ENCODE measurements around the gene SUCLG2.
A peak's percentile ranks its signal among the peaks of the same experiment; 100 is the strongest.

SUCLG2 gene

DNA sequence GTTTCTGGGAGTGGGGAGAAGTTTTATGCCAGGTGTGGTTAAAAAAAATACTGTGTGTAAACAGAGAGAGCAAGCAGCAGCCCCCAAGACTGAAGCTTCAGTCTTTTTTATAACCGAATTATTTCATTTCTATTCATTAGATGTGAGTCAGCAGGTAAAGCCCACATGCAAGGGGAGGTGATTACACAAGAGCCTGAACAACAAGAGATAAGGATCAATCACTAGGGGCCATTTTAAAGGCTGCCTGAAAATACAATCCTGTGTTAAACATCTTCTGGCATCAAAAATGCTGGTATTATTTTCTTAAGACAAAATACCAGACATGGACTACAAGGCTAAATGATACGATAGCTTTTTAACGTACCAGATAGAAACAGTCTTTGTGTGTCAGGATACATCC, 217.3 kb downstream of the SUCLG2 start:
- DNase-seq: no peak

DNA sequence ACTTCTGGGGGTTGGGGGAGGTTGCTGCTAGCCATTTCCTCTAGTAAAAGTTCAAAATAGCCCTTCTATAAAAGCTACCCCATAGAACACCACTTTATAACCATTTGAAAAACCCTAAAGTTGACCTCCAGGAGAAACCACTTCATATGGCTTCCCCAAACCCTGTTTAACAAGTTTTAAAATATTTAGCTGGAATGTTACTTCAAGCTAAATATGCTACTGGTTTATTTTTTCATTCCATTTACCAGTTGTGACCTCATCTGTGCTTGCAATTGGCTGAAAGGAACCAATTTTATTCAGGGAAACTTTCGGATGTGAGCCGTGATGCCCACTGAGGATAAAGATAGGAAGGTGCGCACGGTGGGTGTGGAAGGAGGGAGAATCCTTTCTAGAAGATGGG, 221.3 kb downstream of the SUCLG2 start:
- no peak for DNase-seq

DNA sequence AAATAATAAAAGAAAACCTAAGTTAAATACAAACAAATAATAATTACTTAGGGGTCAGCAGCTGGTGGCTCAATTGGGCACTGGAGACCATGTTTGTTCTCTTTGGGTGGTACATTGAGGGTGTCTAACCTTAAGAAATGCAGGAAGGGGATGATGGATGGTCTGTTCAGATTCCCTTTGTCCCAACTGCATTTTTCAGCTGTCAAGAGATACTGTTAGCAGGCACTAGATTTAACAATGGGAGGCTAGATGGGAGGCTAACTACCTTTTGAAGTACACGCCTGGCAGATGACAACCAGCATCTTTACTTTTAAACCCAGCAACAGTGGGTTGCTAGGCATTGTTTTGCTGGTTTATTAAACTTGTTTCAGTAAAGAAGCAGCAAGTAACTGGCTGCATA, 222.5 kb downstream of the SUCLG2 start:
- DNase-seq: no peak

DNA sequence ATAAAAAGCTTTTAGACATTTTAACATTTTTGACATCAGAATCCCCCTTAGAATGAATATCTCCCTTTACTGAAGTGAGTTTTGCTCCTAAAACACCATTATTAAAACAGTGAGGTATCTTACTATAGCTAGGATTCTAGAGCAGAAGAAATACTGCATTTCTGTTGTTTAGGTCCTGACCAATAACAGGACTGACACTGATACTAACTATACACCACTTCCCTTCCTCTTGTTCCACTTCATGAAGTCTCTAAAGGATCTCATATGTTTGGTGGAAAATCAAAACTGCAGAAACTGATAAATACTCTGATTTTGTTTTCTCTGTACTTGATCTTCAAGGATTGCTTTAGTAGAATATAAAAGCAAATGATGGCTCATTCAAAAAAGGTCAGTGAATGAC, 230.7 kb downstream of the SUCLG2 start:
- no peak for DNase-seq

DNA sequence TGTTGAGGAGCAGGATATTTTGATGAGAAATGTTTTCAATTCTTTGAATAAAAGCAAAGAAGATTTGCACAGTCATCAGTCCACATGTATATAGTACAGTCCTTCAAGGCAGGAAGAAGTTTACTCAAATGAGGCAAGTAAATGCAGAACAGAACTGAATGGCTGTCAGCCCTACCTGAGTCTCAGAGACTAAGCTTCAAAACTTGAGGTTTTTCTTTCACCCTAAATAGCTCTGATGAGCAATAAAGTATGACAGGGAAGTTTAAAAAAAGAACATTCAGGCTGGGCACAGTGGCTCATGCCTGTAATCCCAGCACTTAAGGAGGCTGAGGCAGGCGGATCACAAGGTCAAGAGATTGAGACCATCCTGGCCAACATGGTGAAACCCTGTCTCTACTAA, 232.5 kb downstream of the SUCLG2 start:
- no peak for DNase-seq

DNA sequence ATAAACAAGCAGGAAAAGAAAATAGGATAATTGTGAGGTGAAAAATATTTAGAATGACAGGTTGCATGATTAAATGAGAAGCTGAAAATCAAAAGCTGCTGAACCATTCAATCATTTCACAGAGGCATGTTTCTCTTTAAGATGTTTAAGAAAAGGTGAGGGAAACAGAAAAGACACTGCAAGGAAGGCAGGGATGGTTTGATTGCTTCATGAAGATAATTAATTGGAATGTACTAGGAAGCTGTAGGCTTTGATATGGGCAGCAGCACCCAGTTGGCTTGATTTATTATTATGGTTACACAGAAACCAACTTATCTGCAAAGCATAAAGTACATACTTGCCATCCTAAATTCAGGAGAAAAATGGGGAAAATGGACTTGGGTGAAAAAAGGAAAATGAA, 234.6 kb downstream of the SUCLG2 start:
- DNase-seq: no peak

DNA sequence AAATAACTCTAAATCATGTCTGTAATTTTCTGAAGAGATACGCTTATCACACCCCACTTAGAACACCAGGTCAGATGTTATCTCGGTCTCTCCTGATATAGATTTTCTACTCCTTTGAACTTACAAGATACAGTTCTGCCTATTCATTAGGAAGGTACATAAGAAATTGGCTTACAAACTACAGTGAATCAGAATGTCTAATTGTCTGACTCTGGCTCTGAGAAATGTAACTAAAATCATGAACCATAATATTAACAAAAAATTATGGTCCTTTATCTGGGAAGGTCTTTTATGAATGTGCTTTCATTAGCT, 235.2 kb downstream of the SUCLG2 start:
- DNase-seq: no peak

DNA sequence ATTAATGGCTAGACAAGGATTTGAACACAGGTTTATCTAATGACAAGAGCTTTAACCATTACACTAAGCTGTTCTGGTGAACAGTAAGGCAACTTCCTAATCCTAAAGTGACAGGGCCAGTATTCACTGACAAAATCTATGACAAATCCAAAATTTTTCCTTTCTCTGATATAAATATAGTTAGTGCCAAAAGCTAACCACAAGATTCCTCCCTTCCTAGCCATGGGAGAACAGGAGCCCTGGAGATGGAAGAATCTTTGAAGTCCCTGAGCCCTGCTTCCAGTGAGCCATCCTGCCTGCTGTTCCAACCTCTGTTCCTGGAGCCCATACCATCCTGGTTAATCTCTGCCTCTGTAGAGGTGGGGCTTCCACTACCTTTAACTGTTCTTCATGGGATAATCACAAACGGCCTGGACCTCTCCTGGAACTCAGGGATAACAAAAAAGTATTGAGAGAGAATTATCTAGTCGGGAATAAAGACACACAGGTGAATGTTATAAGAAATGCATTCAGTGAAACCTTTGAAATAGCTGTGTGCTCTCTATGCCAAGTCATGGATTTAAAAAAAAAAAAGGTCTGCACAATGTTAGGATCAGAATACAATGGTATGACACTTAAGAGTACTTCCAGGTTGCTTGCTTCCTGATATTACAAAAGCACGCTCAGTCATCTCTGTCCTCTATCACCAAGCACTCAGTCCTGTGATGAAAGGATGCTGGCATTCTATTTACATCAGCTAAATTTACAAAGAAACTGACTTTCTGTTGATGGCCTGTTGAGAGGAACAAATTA, 235.8 kb downstream of the SUCLG2 start:
- no peak for DNase-seq

DNA sequence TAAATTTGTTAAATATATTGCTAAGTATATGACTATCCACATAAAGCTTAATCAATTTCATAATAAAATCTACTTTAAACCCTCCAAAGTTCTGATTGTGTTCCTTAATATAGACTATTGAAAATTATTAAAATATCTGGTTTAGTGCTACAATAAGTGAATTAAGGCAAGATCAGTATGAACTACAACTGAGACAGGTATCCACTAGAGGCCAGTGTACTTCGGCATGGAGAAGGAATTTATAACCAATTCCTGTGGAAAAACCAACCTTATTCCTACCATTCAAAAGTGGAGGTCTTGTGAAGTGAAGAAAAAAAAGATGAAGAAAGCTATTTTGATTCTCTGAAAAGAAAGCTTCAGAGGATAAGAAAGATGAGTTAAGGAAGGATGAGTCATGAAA, 237.7 kb downstream of the SUCLG2 start:
- no peak for DNase-seq

DNA sequence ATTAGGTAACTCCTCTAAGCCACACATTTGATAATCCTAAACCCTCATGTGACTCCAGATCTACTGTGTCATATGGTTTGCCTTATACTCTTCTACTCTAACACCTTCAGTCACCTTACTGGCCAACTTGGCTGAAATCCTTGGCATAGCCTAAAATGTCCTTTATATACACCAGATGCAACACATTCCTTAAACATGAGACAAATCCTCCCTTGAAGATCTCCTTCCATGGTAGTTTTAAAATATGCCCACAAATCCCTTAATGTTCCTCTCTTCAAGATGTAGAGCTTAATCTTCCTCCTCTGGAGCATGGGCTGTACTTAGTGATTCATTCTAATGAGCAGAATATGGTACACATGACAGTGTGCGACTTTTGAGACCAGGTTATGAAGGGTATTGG, 238.9 kb downstream of the SUCLG2 start:
- no peak for DNase-seq

DNA sequence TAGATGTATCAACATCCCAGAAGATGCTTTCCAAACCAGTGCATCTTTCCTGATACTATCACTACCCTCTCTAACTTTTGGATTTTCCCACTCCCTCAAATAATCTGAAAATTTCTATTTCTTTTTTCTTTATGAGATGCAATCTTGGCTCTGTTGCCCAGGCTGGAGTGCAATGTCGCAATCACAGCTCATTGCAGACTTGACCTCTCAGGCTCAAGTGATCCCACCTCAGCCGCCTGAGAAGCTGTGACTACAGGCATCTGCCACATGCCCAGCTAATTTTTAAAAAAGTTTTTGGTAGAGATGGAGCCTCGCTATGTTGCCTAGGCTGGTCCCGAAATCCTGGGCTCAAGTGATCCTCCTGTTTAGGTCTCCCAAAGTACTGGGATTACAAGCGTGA, 239.7 kb downstream of the SUCLG2 start:
- DNase-seq: no peak

DNA sequence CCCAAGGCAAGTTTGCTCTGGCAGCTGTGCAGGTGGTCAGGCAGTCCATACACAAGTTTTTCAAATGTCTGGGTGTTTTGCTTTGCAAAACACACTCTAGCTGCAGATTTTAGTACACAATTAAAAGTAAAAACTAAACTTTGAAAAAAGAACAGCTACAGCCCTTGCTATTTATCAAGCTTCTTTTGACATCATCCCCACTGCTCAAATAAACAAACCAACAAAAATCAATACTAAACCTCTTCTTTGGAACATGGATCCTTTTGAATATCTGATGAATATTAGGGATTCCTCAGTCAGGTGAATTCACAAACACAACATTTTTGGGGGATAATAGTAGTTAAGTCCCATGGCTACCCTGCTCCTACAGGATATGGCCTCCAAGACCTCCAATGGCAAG, 249.2 kb downstream of the SUCLG2 start:
- no peak for DNase-seq

DNA sequence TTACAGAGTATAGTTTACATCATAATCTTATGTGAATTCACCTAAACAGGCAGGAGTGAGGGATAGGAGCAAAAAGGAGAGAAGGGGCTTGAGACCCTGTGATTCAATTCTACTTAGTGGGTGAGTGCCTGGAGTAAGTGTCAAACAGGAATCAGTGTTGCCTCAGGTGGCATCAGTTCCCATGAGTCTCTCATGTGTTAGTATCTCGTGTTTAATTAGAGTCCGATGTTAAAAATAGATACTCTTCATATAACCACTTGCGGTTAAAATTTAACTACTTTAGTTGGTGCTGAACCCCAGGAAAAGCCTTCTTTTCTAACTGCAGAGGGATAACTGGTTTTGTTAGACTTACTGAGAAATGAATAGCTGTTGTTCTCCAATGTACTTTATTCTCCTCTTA, 251.5 kb downstream of the SUCLG2 start:
- DNase-seq: no peak

DNA sequence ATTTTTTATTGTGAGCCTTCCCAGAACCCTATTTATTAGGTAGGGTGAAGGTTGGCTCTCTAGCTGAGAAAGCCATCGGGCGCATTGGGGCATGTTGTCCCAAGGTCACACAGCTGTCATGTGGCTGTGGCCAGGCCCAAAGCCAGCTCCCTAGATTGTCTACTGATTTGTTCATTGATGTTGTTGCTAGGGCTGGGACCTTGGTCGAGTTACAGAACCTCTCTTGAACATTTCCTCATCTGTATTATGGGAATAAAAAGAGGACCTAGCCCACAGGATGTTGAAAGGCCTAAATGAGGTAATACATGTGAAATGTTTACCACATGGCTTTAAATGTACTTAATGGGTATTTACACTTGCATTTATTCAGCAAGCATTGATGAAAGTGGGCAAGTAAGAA, 252.5 kb downstream of the SUCLG2 start:
- DNase-seq: no peak

DNA sequence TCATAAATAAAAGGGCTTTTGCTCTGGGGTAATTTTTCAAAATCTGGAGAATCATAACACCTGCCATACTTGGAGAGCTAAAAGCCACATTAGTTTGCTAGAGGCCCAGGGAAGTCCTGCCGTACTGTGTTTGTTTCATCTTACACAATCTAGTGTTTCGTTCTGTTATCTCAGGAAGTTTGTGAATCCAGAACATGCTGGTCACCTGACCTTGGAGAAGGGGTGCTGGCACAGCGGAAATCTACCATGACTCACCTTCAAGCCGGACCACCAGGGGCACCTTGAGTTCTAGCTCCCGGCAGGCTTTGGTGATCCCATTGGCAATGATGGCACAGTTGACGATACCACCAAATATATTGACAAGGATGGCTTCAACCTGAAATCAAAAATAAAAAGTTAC, 253.9 kb downstream of the SUCLG2 start:
- DNase-seq: no peak

DNA sequence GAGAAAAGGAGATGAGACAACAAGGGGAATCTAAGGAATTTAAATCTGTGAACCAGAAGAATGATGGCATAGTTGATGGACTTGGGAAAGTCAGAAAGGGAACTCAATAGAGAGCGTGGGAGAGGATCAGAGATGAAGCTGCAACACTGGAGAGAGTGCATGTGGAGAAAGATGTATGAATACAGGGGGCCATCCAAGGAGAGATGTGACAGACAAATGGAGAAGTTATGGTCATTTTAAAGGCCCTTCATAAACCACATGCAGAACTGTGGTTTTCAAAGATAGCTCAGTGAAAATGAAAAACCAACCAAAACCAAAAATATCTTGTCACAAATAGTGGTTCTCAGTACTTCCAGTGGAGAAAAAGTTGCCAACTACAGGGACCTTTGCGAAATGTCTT, 265.2 kb downstream of the SUCLG2 start:
- no peak for DNase-seq

DNA sequence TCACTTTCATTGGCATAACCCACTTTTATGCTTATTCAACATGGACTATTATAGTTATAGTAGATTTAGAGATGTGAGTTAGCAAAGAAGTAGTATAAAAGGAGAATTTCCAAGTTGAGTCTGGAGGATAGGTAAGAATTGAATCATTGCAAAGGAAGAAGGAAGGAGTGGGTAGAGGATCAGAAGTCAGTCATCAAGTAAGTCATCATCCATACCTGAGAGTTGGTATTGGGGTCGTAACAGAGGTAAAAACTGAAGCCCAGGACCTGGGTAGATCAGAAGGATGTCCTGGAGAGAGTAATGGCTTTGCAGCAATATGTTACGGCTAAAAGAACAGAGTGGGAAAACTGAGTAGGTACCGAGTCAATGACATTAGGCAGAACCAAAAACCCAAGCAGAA, 265.7 kb downstream of the SUCLG2 start:
- DNase-seq: no peak

DNA sequence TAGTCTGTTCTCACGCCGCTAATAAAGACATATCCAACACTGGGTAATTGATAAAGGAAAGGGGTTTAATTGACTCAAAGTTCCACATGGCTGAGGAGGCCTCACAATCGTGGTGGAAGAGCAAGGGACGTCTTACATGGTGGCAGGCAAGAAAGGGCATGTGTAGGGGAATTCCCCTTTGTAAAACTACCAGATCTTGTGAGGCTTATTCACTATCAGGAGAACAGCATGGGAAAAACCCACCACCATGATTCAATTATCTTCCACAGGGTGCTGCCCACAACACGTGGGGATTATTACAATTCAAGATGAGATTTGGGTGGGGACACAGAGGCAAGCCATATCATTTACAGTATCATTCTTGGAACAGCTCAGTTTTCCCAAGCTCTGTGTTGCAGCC, 268.0 kb downstream of the SUCLG2 start:
- DNase-seq: no peak

DNA sequence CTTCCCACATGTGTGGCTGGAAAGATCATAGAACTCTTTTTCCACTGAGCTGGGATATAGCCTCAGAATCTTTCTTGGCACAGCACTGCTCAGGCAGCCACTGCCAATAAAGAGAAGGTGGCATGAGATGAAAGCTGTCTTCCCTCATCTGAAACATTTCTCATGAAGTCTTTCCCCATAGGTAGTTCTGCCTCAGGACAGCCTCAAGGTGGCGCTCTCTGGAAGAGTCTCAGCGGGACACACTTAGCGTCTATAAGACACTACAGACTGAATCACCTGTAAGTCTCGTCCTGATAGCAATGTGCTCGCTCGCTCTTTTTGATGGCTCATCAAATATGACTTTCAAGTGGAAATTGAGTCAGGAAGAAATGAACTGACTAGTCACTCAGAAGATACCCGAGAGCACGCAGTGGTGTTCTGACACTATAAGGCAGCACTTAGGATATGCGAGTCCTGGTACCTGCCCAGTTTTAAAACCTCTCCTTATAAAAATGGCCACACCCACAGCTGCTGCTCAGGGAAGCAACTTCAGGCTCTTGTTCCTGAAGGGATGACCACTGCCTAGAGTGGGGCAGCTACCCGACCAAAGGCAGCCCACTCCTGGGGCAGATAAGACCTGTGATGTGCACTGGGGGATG, 269.5 kb downstream of the SUCLG2 start:
- DNase-seq: no peak

DNA sequence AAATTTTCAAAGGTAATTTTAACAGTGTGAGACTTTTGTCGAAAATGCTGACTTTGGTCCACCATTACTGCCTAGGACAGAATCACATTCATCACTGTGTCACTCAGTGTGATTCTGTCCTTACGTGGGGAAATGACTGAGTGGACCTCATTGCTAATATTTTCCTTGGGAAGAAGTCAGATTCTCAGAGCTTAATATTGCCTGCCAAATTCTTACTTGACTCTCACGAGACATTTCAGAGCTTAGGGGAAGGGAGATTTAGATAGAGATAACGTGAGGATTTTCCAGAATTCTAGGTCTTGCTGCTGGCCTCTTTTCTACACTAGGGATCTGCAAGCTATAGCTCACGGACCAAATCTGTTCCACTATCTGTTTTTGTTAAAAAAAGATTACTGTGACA, 270.4 kb downstream of the SUCLG2 start:
- DNase-seq: no peak

DNA sequence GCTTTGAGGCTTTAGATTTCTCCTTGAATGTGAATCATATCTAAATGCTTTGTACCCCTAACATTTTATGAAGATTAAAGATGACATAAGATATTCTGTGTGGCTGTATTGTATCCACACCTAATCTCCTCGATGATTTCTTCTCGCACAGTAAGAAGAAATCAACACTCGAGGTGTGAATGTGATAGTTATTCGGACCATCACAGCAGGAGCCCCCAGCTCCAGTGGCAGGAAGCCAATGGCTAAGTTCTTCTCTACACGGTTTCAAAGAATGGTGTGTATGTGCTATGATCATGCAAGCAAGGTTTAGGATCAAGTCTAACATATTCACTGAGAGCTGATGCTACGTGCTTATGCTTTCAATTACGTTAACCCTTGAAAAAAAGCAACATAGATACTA, 271.0 kb downstream of the SUCLG2 start:
- no peak for DNase-seq

DNA sequence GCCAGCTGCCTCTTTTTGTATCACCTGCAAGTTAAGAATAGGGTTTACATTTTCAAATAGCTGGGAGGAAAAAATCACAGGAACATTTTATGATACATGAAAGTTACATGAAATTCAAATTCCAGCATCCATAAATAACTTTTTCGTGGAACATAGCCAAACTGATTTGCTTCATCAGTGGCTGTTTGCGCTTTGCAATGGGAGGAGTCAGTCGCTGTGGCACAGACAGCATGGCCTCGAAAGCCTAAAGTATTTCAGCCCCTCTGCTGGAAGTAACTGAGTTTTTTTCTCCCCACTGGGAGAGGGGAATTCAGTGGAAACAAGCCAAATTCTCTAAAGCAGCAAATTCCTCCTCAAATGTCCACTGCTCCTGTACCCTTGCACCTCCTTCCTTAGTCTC, 271.9 kb downstream of the SUCLG2 start:
- no peak for DNase-seq

DNA sequence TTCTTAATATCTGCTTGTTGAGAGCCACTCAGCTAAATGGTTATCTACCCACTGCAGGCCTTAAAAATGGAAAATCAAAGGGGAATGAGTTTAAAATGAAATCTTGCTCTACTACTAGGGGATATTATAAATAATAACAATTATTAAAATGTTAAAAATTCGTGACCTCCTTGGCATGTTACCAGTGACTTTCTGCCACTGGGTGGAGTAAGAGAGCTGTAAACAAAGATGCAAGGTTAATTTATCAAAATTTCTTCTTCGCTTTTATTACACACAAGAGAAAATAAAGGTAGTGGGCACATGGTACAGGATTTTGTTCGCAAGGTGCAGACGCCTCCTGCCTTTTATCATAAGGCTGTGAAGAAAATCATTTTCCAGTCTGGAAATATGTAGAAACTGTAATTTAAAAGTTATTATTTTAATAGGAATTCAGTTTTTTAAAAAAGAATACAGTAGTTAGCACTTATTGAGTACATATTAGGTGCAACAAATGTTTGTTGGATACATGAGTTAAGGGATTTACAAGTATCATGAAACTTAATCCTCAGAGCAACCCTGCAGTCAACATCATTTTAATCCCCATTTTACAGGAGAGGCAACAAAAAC, 272.6 kb downstream of the SUCLG2 start:
- DNase-seq: peak; percentile 3

DNA sequence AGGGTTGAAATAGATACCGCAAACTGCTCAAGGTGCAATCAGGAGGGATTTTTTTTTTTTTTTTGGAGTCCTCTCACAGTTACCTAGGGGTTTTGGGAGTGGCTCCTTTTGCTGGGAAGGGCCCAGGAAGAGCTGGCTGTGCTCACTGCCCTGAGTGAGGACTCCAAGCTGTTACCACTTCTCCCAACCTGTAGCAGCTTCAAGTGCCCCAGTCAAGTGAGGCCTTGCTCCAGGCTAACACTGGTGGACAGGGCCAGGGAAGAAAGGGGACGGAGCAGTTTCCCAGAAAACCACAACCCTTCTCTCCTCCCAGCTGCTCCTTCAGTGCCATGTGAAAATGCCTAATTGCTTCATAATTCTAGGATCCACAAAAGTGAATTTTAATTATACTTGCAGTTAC, 274.3 kb downstream of the SUCLG2 start:
- no peak for DNase-seq

DNA sequence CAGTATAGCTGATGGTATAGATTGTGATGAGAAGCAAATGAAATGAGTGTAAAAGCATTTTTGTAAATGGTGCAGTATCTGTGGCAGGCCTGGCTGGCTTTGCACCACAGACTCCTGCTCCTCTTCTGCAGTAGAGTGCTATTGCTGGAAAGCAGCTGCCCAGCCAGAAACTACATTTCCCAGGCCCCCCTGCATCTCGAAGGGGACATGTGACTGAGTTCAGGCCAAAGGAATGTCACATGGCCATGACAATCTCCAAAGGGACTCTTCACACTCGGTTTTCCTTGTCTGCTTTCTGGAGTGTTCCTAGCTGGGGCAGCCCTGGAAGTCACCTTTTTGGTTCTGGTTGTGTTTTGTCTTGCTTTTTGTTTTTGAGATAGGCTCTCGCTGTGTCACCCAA, 277.1 kb downstream of the SUCLG2 start:
- DNase-seq: no peak

Measured in NCI-H2171 treated with DMSO at 0.1 percent for 48 hours (cell line).